ENCODE measurements around the gene MRPL14. TPM values are rescaled to one million over a fixed set of nuclear protein-coding genes. Genes with fewer than 3 reads are reported as not detected.
"Not testable (repeated sequence)": the region's sequence is repeated elsewhere in the genome, so short reads cannot be mapped to it uniquely, and the experiment has no call there.

The MRPL14 gene
- total RNA-seq, 2 experiments from 2014 or later = 37.6 to 47.2 TPM

- POLR2A ChIA-PET = no interaction called here
- CTCF ChIA-PET = interaction anchor here (1.1 to 1.9 kb wide), 3 partner anchors 10 to 61 kb away, joined by 3 to 7 read pairs (median 4); no protein-coding TSS in a partner anchor
- H3K4me1 Mint-ChIP-seq = peaks cover 15% of the 10 kb centered on the region
Observed at GRCh38 chr6:44101832-44102231, 25.4 kb downstream of the MRPL14 start.

GRCh38 chr6:44100088-44100550, 27.1 kb downstream of the MRPL14 start:
- H3K27me3 Mint-ChIP-seq = no peaks in the 10 kb centered on the region
- no peak overlapping the region for H3K4me3 Mint-ChIP-seq
- H3K36me3 Mint-ChIP-seq (ENCODE audit: low read depth) = peaks cover 8% of the 10 kb centered on the region
- POLR2A ChIA-PET = interaction anchor here (0.6 kb wide), 1 partner anchor 156 kb away, joined by 3 read pairs; no protein-coding TSS in a partner anchor
- H3K27ac Mint-ChIP-seq = no peak overlapping the region
- CTCF ChIA-PET = interaction anchor here (0.9 to 2.0 kb wide), 6 partner anchors 9 to 226 kb away, joined by 3 to 7 read pairs (median 4); no protein-coding TSS in a partner anchor
- H3K9me3 Mint-ChIP-seq = no peaks in the 10 kb centered on the region
- H3K4me1 Mint-ChIP-seq = peaks cover 16% of the 10 kb centered on the region
- DNase-seq = peak; percentile 40

More at GRCh38 chr6:44101832-44102231, 25.4 kb downstream of the MRPL14 start:
- no peaks in the 10 kb centered on the region for H3K27me3 Mint-ChIP-seq
- H3K9me3 Mint-ChIP-seq = no peaks in the 10 kb centered on the region
- H3K4me3 Mint-ChIP-seq = no peak overlapping the region
- H3K27ac Mint-ChIP-seq = no peak overlapping the region
- peaks cover 12% of the 10 kb centered on the region for H3K36me3 Mint-ChIP-seq (ENCODE audit: low read depth)
- no peak for DNase-seq

- POLR2A ChIA-PET = no interaction called here
- CTCF ChIA-PET = interaction anchor here (0.9 to 2.0 kb wide), 4 partner anchors 10 to 227 kb away, joined by 3 to 7 read pairs (median 4); no protein-coding TSS in a partner anchor
- no peak overlapping the region for H3K27ac Mint-ChIP-seq
- H3K4me1 Mint-ChIP-seq = peaks cover 16% of the 10 kb centered on the region
- H3K36me3 Mint-ChIP-seq (ENCODE audit: low read depth) = peaks cover 7% of the 10 kb centered on the region
- H3K4me3 Mint-ChIP-seq = no peak overlapping the region
- H3K9me3 Mint-ChIP-seq = no peaks in the 10 kb centered on the region
- DNase-seq = no peak
- no peaks in the 10 kb centered on the region for H3K27me3 Mint-ChIP-seq
Observed at GRCh38 chr6:44099192-44099591, 28.1 kb downstream of the MRPL14 start.

GRCh38 chr6:44097782-44098317, 29.4 kb downstream of the MRPL14 start:
- no peaks in the 10 kb centered on the region for H3K9me3 Mint-ChIP-seq
- no peaks in the 10 kb centered on the region for H3K27me3 Mint-ChIP-seq
- ChIA-PET CTCF (interaction anchor here (0.5 to 1.9 kb wide), 5 partner anchors 53 to 1107 kb away, joined by 3 to 6 read pairs (median 4); no protein-coding TSS in a partner anchor), POLR2A (no interaction called here)
- H3K27ac Mint-ChIP-seq = no peak overlapping the region
- peaks cover 2% of the 10 kb centered on the region for H3K36me3 Mint-ChIP-seq (ENCODE audit: low read depth)
- H3K4me1 Mint-ChIP-seq = peaks cover 15% of the 10 kb centered on the region
- no peak overlapping the region for H3K4me3 Mint-ChIP-seq
- no peak for DNase-seq

- H3K36me3 Mint-ChIP-seq (ENCODE audit: low read depth) = no peaks in the 10 kb centered on the region
- CTCF ChIA-PET = interaction anchor here (0.6 to 1.9 kb wide), 12 partner anchors 11 to 124 kb away, joined by 3 to 6 read pairs (median 3); no protein-coding TSS in a partner anchor
- no peaks in the 10 kb centered on the region for H3K9me3 Mint-ChIP-seq
- POLR2A ChIA-PET = no interaction called here
- H3K4me3 Mint-ChIP-seq = no peak overlapping the region
- peaks cover 3% of the 10 kb centered on the region for H3K4me1 Mint-ChIP-seq
- peak overlapping the region; percentile 10 for H3K27ac Mint-ChIP-seq
- peak; percentile 82 for DNase-seq
- H3K27me3 Mint-ChIP-seq = no peaks in the 10 kb centered on the region
Observed at GRCh38 chr6:44096612-44097011, 30.6 kb downstream of the MRPL14 start.

GRCh38 chr6:44095243-44095623, 32.0 kb downstream of the MRPL14 start:
- CTCF ChIA-PET = interaction anchor here (1.0 to 1.5 kb wide), 3 partner anchors 14 to 125 kb away, joined by 3 read pairs; no protein-coding TSS in a partner anchor
- H3K9me3 Mint-ChIP-seq; H3K4me3 Mint-ChIP-seq; DNase-seq; H3K27ac Mint-ChIP-seq; H3K27me3 Mint-ChIP-seq; H3K4me1 Mint-ChIP-seq; POLR2A ChIA-PET; H3K36me3 Mint-ChIP-seq (ENCODE audit: low read depth): not testable (repeated sequence)

- DNase-seq = no peak
- no peak overlapping the region for H3K27ac Mint-ChIP-seq
- H3K36me3 Mint-ChIP-seq (ENCODE audit: low read depth) = no peaks in the 10 kb centered on the region
- H3K4me3 Mint-ChIP-seq = no peak overlapping the region
- H3K4me1 Mint-ChIP-seq = peaks cover 3% of the 10 kb centered on the region
- no peaks in the 10 kb centered on the region for H3K27me3 Mint-ChIP-seq
- CTCF ChIA-PET = interaction anchor here (1.0 to 1.2 kb wide), 2 partner anchors 13 to 126 kb away, joined by 3 read pairs; no protein-coding TSS in a partner anchor
- no peaks in the 10 kb centered on the region for H3K9me3 Mint-ChIP-seq
- POLR2A ChIA-PET = no interaction called here
Observed at GRCh38 chr6:44094403-44095242, 32.6 kb downstream of the MRPL14 start.

- no peaks in the 10 kb centered on the region for H3K9me3 Mint-ChIP-seq
- H3K27ac Mint-ChIP-seq = no peak overlapping the region
- no peak overlapping the region for H3K4me3 Mint-ChIP-seq
- DNase-seq = no peak
- ChIA-PET POLR2A (interaction anchor here (0.6 kb wide), 1 partner anchor 266 kb away, joined by 5 read pairs; no protein-coding TSS in a partner anchor), CTCF (interaction anchor here (0.6 to 1.5 kb wide), 6 partner anchors 15 to 437 kb away, joined by 3 to 4 read pairs (median 3); no protein-coding TSS in a partner anchor)
- H3K27me3 Mint-ChIP-seq = no peaks in the 10 kb centered on the region
- no peaks in the 10 kb centered on the region for H3K36me3 Mint-ChIP-seq (ENCODE audit: low read depth)
- peaks cover 3% of the 10 kb centered on the region for H3K4me1 Mint-ChIP-seq
Observed at GRCh38 chr6:44093750-44094402, 33.4 kb downstream of the MRPL14 start.

- ChIA-PET POLR2A (no interaction called here), CTCF (interaction anchor here (0.7 to 1.8 kb wide), 5 partner anchors 13 to 368 kb away, joined by 3 to 6 read pairs (median 4); no protein-coding TSS in a partner anchor)
- Mint-ChIP-seq H3K27me3 (no peaks in the 10 kb centered on the region), H3K4me1 (peaks cover 3% of the 10 kb centered on the region), H3K4me3 (no peak overlapping the region), H3K36me3 (ENCODE audit: low read depth) (no peaks in the 10 kb centered on the region), H3K9me3 (no peaks in the 10 kb centered on the region), H3K27ac (no peak overlapping the region)
- DNase-seq = no peak
Observed at GRCh38 chr6:44093066-44093465, 34.2 kb downstream of the MRPL14 start.

- DNase-seq = no peak
- POLR2A ChIA-PET = no interaction called here
- Mint-ChIP-seq H3K27me3 (no peaks in the 10 kb centered on the region), H3K4me1 (peaks cover 3% of the 10 kb centered on the region), H3K36me3 (ENCODE audit: low read depth) (no peaks in the 10 kb centered on the region), H3K4me3 (no peak overlapping the region), H3K9me3 (no peaks in the 10 kb centered on the region), H3K27ac (no peak overlapping the region)
- CTCF ChIA-PET = interaction anchor here (0.9 to 1.8 kb wide), 3 partner anchors 13 to 18 kb away, joined by 3 to 6 read pairs (median 4); no protein-coding TSS in a partner anchor
Observed at GRCh38 chr6:44091981-44092884, 35.0 kb downstream of the MRPL14 start.

GRCh38 chr6:44091356-44091755, 35.9 kb downstream of the MRPL14 start:
- H3K36me3 Mint-ChIP-seq (ENCODE audit: low read depth); H3K27ac Mint-ChIP-seq; H3K4me1 Mint-ChIP-seq; H3K4me3 Mint-ChIP-seq; H3K9me3 Mint-ChIP-seq; DNase-seq; POLR2A ChIA-PET; H3K27me3 Mint-ChIP-seq: not testable (repeated sequence)
- CTCF ChIA-PET = interaction anchor here (0.6 to 1.8 kb wide), 4 partner anchors 12 to 585 kb away, joined by 3 to 6 read pairs (median 4); no protein-coding TSS in a partner anchor
